IMR-90 (cell line): ENCODE measurements around the gene VPS13A. TPM values are rescaled to one million over a fixed set of nuclear protein-coding genes. Genes with fewer than 3 reads are reported as not detected.

Experiments used
- ATAC-seq: fragments of 200-7000 bp; cut with Tn5 transposase; 2 replicates; pipeline ENCODE4 v1.9.1; 2020; ENCODE audit warnings: low read depth, mild to moderate bottlenecking, moderate library complexity
- BruUV-seq: library from RNA; stranded (reverse); fragments of 400-500 nt; replicated peaks from 2 replicates; lab custom pipeline; 2021; lab: Mats Ljungman, UMichigan
- CTCF ChIA-PET: fragments of 300-600 bp; formaldehyde crosslinking; extraction: SDS; loops from one replicate; lab custom pipeline; 2021; ENCODE audit warnings: antibody characterized with exemption; lab: Yijun Ruan, JAX
- POLR2A ChIA-PET: fragments of 300-600 bp; sonication (Branson Sonifier 250); formaldehyde crosslinking; loops from one replicate; lab custom pipeline; 2022; ENCODE audit warnings: antibody characterized with exemption; ENCODE audit not compliant: unreplicated experiment; lab: Charles Lee
- DNase-seq: peaks from one replicate; pipeline ENCODE4 v3.0.0; 2013
- H2AFZ ChIP-seq: replicated peaks from 2 replicates; pipeline ENCODE3; 2013; ENCODE audit warnings: low read length, mild to moderate bottlenecking; ENCODE audit not compliant: poor library complexity
- H2AK5ac ChIP-seq: 2 replicates; pipeline ENCODE4 v1.6.1; 2013; ENCODE audit warnings: low read depth, low read length, inconsistent platforms
- H2AK9ac ChIP-seq: replicated peaks from 2 replicates; pipeline ENCODE3; 2013; ENCODE audit warnings: mild to moderate bottlenecking, low read depth, low read length, moderate library complexity; ENCODE audit not compliant: poor library complexity
- H2BK120ac ChIP-seq: 2 replicates; pipeline ENCODE4 v1.6.1; 2013; ENCODE audit warnings: low read depth, low read length, inconsistent platforms
- H2BK15ac ChIP-seq: 3 replicates; pipeline ENCODE4 v1.6.1; 2013; ENCODE audit warnings: low read depth, low read length, inconsistent platforms
- H2BK20ac ChIP-seq: 2 replicates; pipeline ENCODE4 v1.6.1; 2013; ENCODE audit warnings: low read depth, mild to moderate bottlenecking, inconsistent platforms, low read length, moderate library complexity
- H2BK5ac ChIP-seq: 2 replicates; pipeline ENCODE4 v1.6.1; 2013; ENCODE audit warnings: mild to moderate bottlenecking, low read depth, low read length, inconsistent platforms; ENCODE audit not compliant: poor library complexity, severe bottlenecking
- H3K14ac ChIP-seq: replicated peaks from 2 replicates; pipeline ENCODE4 v1.6.1; 2013; ENCODE audit warnings: low read depth, low read length, inconsistent platforms
- H3K18ac ChIP-seq: 2 replicates; pipeline ENCODE4 v1.6.1; 2013; ENCODE audit warnings: low read depth, low read length, control low read depth
- H3K23ac ChIP-seq: 2 replicates; pipeline ENCODE4 v1.6.1; 2013; ENCODE audit warnings: low read depth, low read length, inconsistent platforms
- H3K27ac ChIP-seq: 2 replicates; pipeline ENCODE4 v1.5.1; 2013; ENCODE audit warnings: mild to moderate bottlenecking, control low read depth, low read length; ENCODE audit not compliant: insufficient read depth
- H3K27me3 ChIP-seq: 2 replicates; pipeline ENCODE4 v1.6.1; 2013; ENCODE audit warnings: low read length; ENCODE audit not compliant: control insufficient read depth, insufficient read depth
- H3K36me3 ChIP-seq: 2 replicates; pipeline ENCODE4 v1.6.1; 2013; ENCODE audit warnings: low read length, mixed read lengths; ENCODE audit not compliant: control insufficient read depth, insufficient read depth
- H3K4ac ChIP-seq: 2 replicates; pipeline ENCODE4 v1.6.1; 2013; ENCODE audit warnings: low read depth, low read length, inconsistent platforms
- H3K4me1 ChIP-seq: 2 replicates; pipeline ENCODE4 v1.6.1; 2013; ENCODE audit warnings: low read length, mixed read lengths; ENCODE audit not compliant: control insufficient read depth, insufficient read depth
- H3K4me2 ChIP-seq: 2 replicates; pipeline ENCODE4 v1.6.1; 2013; ENCODE audit warnings: low read depth, mild to moderate bottlenecking, control low read depth, low read length, moderate library complexity
- H3K4me3 ChIP-seq: 2 replicates; pipeline ENCODE4 v1.5.1; 2013; ENCODE audit warnings: low read depth, mild to moderate bottlenecking, control low read depth, low read length, moderate library complexity; ENCODE audit not compliant: insufficient read depth
- H3K56ac ChIP-seq: 2 replicates; pipeline ENCODE4 v1.6.1; 2013; ENCODE audit warnings: low read length, inconsistent platforms; ENCODE audit not compliant: insufficient read depth; ENCODE audit errors: extremely low read depth
- H3K79me1 ChIP-seq, 2 experiments: 2 replicates each; pipeline ENCODE4 v1.6.1; 2013; ENCODE audit warnings: low read length in 2 of 2, inconsistent platforms in 1 of 2, low read depth in 1 of 2
- H3K9ac ChIP-seq: 2 replicates; pipeline ENCODE4 v1.6.1; 2013; ENCODE audit warnings: low read depth, low read length, control low read depth
- H3K9me1 ChIP-seq: 2 replicates; pipeline ENCODE4 v1.6.1; 2013; ENCODE audit warnings: low read length, inconsistent platforms; ENCODE audit not compliant: insufficient read depth
- H3K9me3 ChIP-seq: 2 replicates; pipeline ENCODE4 v1.6.1; 2013; ENCODE audit warnings: low read length; ENCODE audit not compliant: control insufficient read depth, insufficient read depth
- H4K20me1 ChIP-seq: 2 replicates; pipeline ENCODE4 v1.6.1; 2013; ENCODE audit warnings: low read length, inconsistent platforms; ENCODE audit not compliant: insufficient read depth
- H4K5ac ChIP-seq: 2 replicates; pipeline ENCODE4 v1.6.1; 2013; ENCODE audit warnings: mild to moderate bottlenecking, low read depth, low read length, control low read depth
- H4K8ac ChIP-seq, 2 experiments: 2 replicates each; pipeline ENCODE4 v1.6.1; 2013; ENCODE audit warnings: low read depth in 2 of 2, low read length in 2 of 2, control low read depth in 1 of 2, inconsistent platforms in 1 of 2
- H4K91ac ChIP-seq: 2 replicates; pipeline ENCODE4 v1.6.1; 2013; ENCODE audit warnings: low read depth, low read length, inconsistent platforms; ENCODE audit not compliant: insufficient read depth
- BHLHE40 ChIP-seq: fragments of 150-350 bp; IDR thresholded peaks from 2 replicates; pipeline ENCODE4 v1.6.1; 2016; ENCODE audit warnings: mild to moderate bottlenecking, low read depth, low read length
- CEBPB ChIP-seq: IDR thresholded peaks from 2 replicates; pipeline ENCODE4 v1.6.1; 2012; ENCODE audit warnings: low read depth, low read length, improper control_type of control experiment
- CHD1 ChIP-seq: IDR thresholded peaks from 2 replicates; pipeline ENCODE4 v1.6.1; 2012; ENCODE audit warnings: low read depth, low read length, improper control_type of control experiment
- CTCF ChIP-seq: conservative IDR thresholded peaks from 2 replicates; pipeline ENCODE4 v1.5.1; 2012; ENCODE audit warnings: mild to moderate bottlenecking, low read depth, low read length, improper control_type of control experiment
- ELK1 ChIP-seq: fragments of 150-350 bp; IDR thresholded peaks from 2 replicates; pipeline ENCODE4 v1.6.1; 2016; ENCODE audit warnings: low read depth, mild to moderate bottlenecking, low read length, moderate library complexity, borderline replicate concordance
- FOS ChIP-seq: fragments of 150-350 bp; IDR thresholded peaks from 2 replicates; pipeline ENCODE4 v1.6.1; 2016; ENCODE audit warnings: low read depth, low read length
- MAFK ChIP-seq: IDR thresholded peaks from 2 replicates; pipeline ENCODE4 v1.6.1; 2012; ENCODE audit warnings: low read depth, low read length, improper control_type of control experiment
- MAZ ChIP-seq: IDR thresholded peaks from 2 replicates; pipeline ENCODE4 v1.6.1; 2012; ENCODE audit warnings: low read depth, mild to moderate bottlenecking, low read length, improper control_type of control experiment, moderate library complexity, borderline replicate concordance
- MXI1 ChIP-seq: IDR thresholded peaks from 2 replicates; pipeline ENCODE4 v1.6.1; 2012; ENCODE audit warnings: low read depth, mild to moderate bottlenecking, low read length, moderate library complexity, borderline replicate concordance
- NFE2L2 ChIP-seq: fragments of 150-350 bp; IDR thresholded peaks from 2 replicates; pipeline ENCODE4 v1.6.1; 2016; ENCODE audit warnings: low read depth, mild to moderate bottlenecking, low read length
- POLR2A ChIP-seq: IDR thresholded peaks from 2 replicates; pipeline ENCODE4 v1.6.1; 2012; ENCODE audit warnings: mild to moderate bottlenecking, low read depth, low read length
- RAD21 ChIP-seq: IDR thresholded peaks from 2 replicates; pipeline ENCODE4 v1.6.1; 2012; ENCODE audit warnings: low read length, improper control_type of control experiment
- RCOR1 ChIP-seq: IDR thresholded peaks from 2 replicates; pipeline ENCODE4 v1.6.1; 2012; ENCODE audit warnings: mild to moderate bottlenecking, low read length, improper control_type of control experiment; ENCODE audit not compliant: insufficient replicate concordance
- RFX5 ChIP-seq: IDR thresholded peaks from 2 replicates; pipeline ENCODE4 v1.8.0; 2012; ENCODE audit warnings: low read depth, mild to moderate bottlenecking, low read length, moderate library complexity
- SMC3 ChIP-seq: fragments of 150-350 bp; IDR thresholded peaks from 2 replicates; pipeline ENCODE4 v1.6.1; 2016; ENCODE audit warnings: low read depth, mild to moderate bottlenecking, antibody characterized with exemption, low read length, moderate library complexity
- USF2 ChIP-seq: fragments of 150-350 bp; IDR thresholded peaks from 2 replicates; pipeline ENCODE4 v1.6.1; 2017; ENCODE audit warnings: mild to moderate bottlenecking, antibody characterized with exemption, low read length, low read depth
- WGBS, 2 experiments: methylation state at CpG; one replicate each; pipeline versions ENCODE4 v1.1.5 to v1.1.7; 2013; ENCODE audit warnings: missing lambda C conversion rate in 2 of 2; ENCODE audit not compliant: insufficient read length in 1 of 2; ENCODE audit errors: extremely low coverage in 2 of 2; 5-methylcytosine and 5-hydroxymethylcytosine counted together
- dilution Hi-C: fragments of 300-500 bp; cut with HindIII; formaldehyde crosslinking; loops from one replicate; pipeline ENCODE4 v1.14.3; 2018; ENCODE audit warnings: low sequenced_read_pairs; ENCODE audit not compliant: unreplicated experiment
- in situ Hi-C: fragments of 300-500 bp; cut with MboI; formaldehyde crosslinking; loops from 3 replicates; pipeline ENCODE4 v1.14.3; 2019; ENCODE audit warnings: low sequenced_read_pairs, inconsistent platforms, mixed read lengths
- intact Hi-C: fragments of 100-400 bp; cut with micrococcal nuclease; formaldehyde crosslinking; loops from 2 replicates; pipeline ENCODE4 v1.10.0; 2022
- polyA plus RNA-seq, 3 experiments: library from polyadenylated mRNA; depleted of rRNA; stranded (reverse); fragments of >200 nt; gene quantifications; 2 replicates each; pipeline ENCODE4 v1.2.3, GENCODE V29; 2012; ENCODE audit warnings: low replicate concordance in 1 of 3
- total RNA-seq: library from RNA; depleted of rRNA; stranded (reverse); fragments of >200 nt; gene quantifications from 2 replicates; pipeline ENCODE4 v1.2.3, GENCODE V29; 2012

VPS13A gene
- total and polyA plus RNA-seq, 2 of the 4 experiments (the other 2 are of a cell fraction), result 10.4 to 26.5 TPM

GRCh38 chr9:77456829-77457437 lies 279.6 kb downstream of the VPS13A start:
- Histone ChIP-seq H3K36me3 (no peaks in the 10 kb centered on the region), H4K91ac (no peak overlapping the region), H2AFZ (no peak overlapping the region), H4K5ac (no peak overlapping the region), H3K79me1 (no peaks in the 10 kb centered on the region), H2BK20ac (no peak overlapping the region), H2BK120ac (no peak overlapping the region), H3K4me3 (no peak overlapping the region), H2AK5ac (no peak overlapping the region), H3K9ac (no peak overlapping the region), H3K9me1 (no peaks in the 10 kb centered on the region), H3K56ac (no peak overlapping the region), H3K14ac (no peak overlapping the region), H3K18ac (no peak overlapping the region), H3K27me3 (no peaks in the 10 kb centered on the region), H3K4me2 (no peak overlapping the region), H3K27ac (no peak overlapping the region), H2BK15ac (no peak overlapping the region), H4K8ac (no peak overlapping the region), H3K23ac (no peak overlapping the region), H3K9me3 (peaks cover 2% of the 10 kb centered on the region; the same call in 1 of the 2 replicates), H4K20me1 (no peaks in the 10 kb centered on the region), H2BK5ac (no peak overlapping the region), H2AK9ac (no peak overlapping the region), H3K4ac (no peak overlapping the region), H3K4me1 (no peaks in the 10 kb centered on the region)
- intact Hi-C loops (loop anchor here (5.0 to 10.0 kb wide), 3 partner anchors 280 to 778 kb away; partner anchors contain the start of genes CEP78 and VPS13A), in situ Hi-C loops (no loop called here), dilution Hi-C loops (no loop called here)
- ATAC-seq (peak; percentile 94), DNase-seq (peak; percentile 91)
- TF ChIP-seq MAFK (no peak), USF2 (no peak), MXI1 (no peak), MAZ (no peak), POLR2A (no peak), BHLHE40 (no peak), CHD1 (no peak), FOS (peak; percentile 82), CTCF (peak; percentile 86), RAD21 (peak; percentile 54), CEBPB (no peak), RFX5 (no peak), SMC3 (peak; percentile 52), RCOR1 (no peak), NFE2L2 (no peak), ELK1 (no peak)
- POLR2A ChIA-PET, result no interaction called here
- no TSS peak for BruUV-seq
- CTCF ChIA-PET, result interaction anchor here (0.6 to 3.4 kb wide), 24 partner anchors 10 to 1717 kb away, joined by 3 to 25 read pairs (median 4); no protein-coding TSS in a partner anchor
- no CpG with 5 or more reads among the region's 10 CpGs for WGBS, 2 experiments
